ENCODE results near the gene RABEPK. TPM values are rescaled to one million over a fixed set of nuclear protein-coding genes. Genes with fewer than 3 reads are reported as not detected.
"Not testable (repeated sequence)": the region's sequence is repeated elsewhere in the genome, so short reads cannot be mapped to it uniquely, and the experiment has no call there.

RABEPK gene
- total RNA-seq, 4 donors from 2014 or later: 11.0 to 17.3 (median 15.4) TPM

GRCh38 chr9:125202846-125203618 lies 2.7 kb downstream of the RABEPK start:
- H3K9me3 ChIP-seq: no peaks in the 10 kb centered on the region
- WGBS, 2 donors: 92 to 96% methylated on average over 1 of the region's 1 CpG
- H3K27ac ChIP-seq: no peak overlapping the region
- intact Hi-C loops (cut with DNase I): loop anchor here (5.0 kb wide), 1 partner anchor 39 kb away; the partner anchor contains the start of gene HSPA5
- TF ChIP-seq CTCF (IDR thresholded peaks at IDR 0.05): no peak
- no peak for TF ChIP-seq POLR2A (IDR thresholded peaks at IDR 0.05)
- DNase-seq: no peak
- no peak overlapping the region for H3K4me3 ChIP-seq (replicated peaks in 1 of 3)
- H3K4me1 ChIP-seq: peaks cover 5 to 10% of the 10 kb centered on the region in 2 donors
- no peaks in the 10 kb centered on the region for H3K27me3 ChIP-seq
- peaks cover under 1 to 13% of the 10 kb centered on the region in 2 donors for H3K36me3 ChIP-seq

GRCh38 chr9:125204477-125204876 lies 4.1 kb downstream of the RABEPK start:
- Histone ChIP-seq H3K4me3 (replicated peaks in 1 of 3) (no peak overlapping the region), H3K9me3 (no peaks in the 10 kb centered on the region), H3K36me3 (peaks cover 9 to 13% of the 10 kb centered on the region in 2 donors), H3K27me3 (no peaks in the 10 kb centered on the region), H3K27ac (no peak overlapping the region), H3K4me1 (peaks cover 5 to 8% of the 10 kb centered on the region in 2 donors)
- no peak for DNase-seq
- no peak for TF ChIP-seq POLR2A (IDR thresholded peaks at IDR 0.05)
- TF ChIP-seq CTCF (IDR thresholded peaks at IDR 0.05): no peak
- WGBS, 2 donors: 87 to 93% methylated on average over 3 of the region's 3 CpGs
- intact Hi-C loops (cut with DNase I): loop anchor here (5.0 kb wide), 1 partner anchor 38 kb away; the partner anchor contains the start of gene HSPA5

- DNase-seq: no peak
- TF ChIP-seq POLR2A (IDR thresholded peaks at IDR 0.05) (no peak), CTCF (IDR thresholded peaks at IDR 0.05) (no peak)
- Histone ChIP-seq H3K27ac (no peak overlapping the region), H3K4me1 (no peaks in the 10 kb centered on the region), H3K4me3 (replicated peaks in 1 of 3) (no peak overlapping the region), H3K9me3 (no peaks in the 10 kb centered on the region), H3K27me3 (no peaks in the 10 kb centered on the region), H3K36me3 (no peaks in the 10 kb centered on the region)
- WGBS, 2 donors: 93 to 95% methylated on average over 5 of the region's 5 CpGs
- intact Hi-C loops (cut with DNase I): no loop called here
These were observed 13.8 kb downstream of the RABEPK start for GRCh38 chr9:125214186-125214585.

GRCh38 chr9:125218621-125219020 lies 18.3 kb downstream of the RABEPK start:
- H3K27ac ChIP-seq: no peak overlapping the region
- peaks cover 0 to 3% of the 10 kb centered on the region in 2 donors for H3K36me3 ChIP-seq
- TF ChIP-seq POLR2A (IDR thresholded peaks at IDR 0.05) (no peak), CTCF (IDR thresholded peaks at IDR 0.05) (no peak)
- DNase-seq: no peak
- H3K9me3 ChIP-seq: no peaks in the 10 kb centered on the region
- no peaks in the 10 kb centered on the region for H3K4me1 ChIP-seq
- intact Hi-C loops (cut with DNase I): no loop called here
- H3K27me3 ChIP-seq: no peaks in the 10 kb centered on the region
- 94 to 97% methylated on average over 3 of the region's 3 CpGs for WGBS, 2 donors
- H3K4me3 ChIP-seq (replicated peaks in 1 of 3): no peak overlapping the region

GRCh38 chr9:125224858-125225257 lies 24.5 kb downstream of the RABEPK start:
- H3K27ac ChIP-seq; H3K4me3 ChIP-seq (replicated peaks in 1 of 3); H3K36me3 ChIP-seq; H3K4me1 ChIP-seq; H3K27me3 ChIP-seq; H3K9me3 ChIP-seq; intact Hi-C loops (cut with DNase I); DNase-seq: not testable (repeated sequence)
